Measurements from ENCODE around the gene CCR1. TPM values are rescaled to one million over a fixed set of nuclear protein-coding genes. Genes with fewer than 3 reads are reported as not detected.
"Not testable (repeated sequence)": the region's sequence is repeated elsewhere in the genome, so short reads cannot be mapped to it uniquely, and the experiment has no call there.

Gene CCR1
- total RNA-seq, 2 experiments from 2014 or later = 0.14 to 0.16 TPM

DNA sequence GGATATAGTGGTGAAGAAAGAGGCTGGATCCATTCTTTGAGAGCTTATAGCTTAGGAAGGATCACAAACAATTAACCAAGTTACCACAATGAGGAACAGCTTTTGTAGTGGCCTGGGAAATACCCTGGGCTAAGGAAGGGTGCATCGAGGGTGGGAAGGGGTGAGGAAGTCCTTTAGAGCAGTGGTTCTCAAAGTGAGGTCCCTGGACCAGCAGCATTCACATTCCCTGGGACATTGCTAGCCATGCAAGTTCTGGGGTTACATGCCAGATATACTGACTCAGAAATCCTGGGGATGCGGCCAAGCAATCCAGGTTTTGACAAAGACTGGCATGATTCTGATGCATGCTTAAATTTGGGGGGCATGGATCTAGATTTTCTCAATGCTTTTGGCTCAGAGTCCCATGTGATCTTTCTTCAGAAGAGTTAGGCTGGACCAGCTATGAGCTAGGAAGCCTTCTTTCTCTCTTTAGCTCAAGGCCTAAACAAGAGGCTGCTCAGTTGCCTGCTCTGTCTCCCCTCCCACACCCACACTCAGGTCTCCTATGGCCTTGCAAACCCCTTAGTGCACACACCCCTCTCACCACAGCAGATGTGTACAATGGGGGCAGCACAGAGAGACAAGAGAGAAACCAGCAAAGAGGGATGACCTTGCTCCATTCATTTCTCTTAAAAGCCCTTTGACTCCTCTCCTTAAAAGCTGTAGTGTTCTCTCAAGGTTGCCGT lies 1.8 kb upstream of the CCR1 start:
- no peak overlapping the region for H3K27ac Mint-ChIP-seq
- CTCF ChIA-PET = interaction anchor here (0.5 to 1.4 kb wide), 3 partner anchors 8 to 616 kb away, joined by 4 read pairs; no protein-coding TSS in a partner anchor
- POLR2A ChIA-PET = no interaction called here
- H3K27me3 Mint-ChIP-seq = no peaks in the 10 kb centered on the region
- DNase-seq (no peak), ATAC-seq (no peak)
- no peaks in the 10 kb centered on the region for H3K36me3 Mint-ChIP-seq (ENCODE audit: low read depth)
- H3K4me1 Mint-ChIP-seq = peaks cover 16% of the 10 kb centered on the region
- no peak overlapping the region for H3K4me3 Mint-ChIP-seq
- intact Hi-C loops (cut with DNase I, micrococcal nuclease) = loop anchor here (2.0 to 5.0 kb wide), 3 partner anchors 82 to 161 kb away; partner anchors contain the start of gene CCR5 (in 1 of the 2)
- H3K9me3 Mint-ChIP-seq (ENCODE audit: low read depth) = no peaks in the 10 kb centered on the region

DNA sequence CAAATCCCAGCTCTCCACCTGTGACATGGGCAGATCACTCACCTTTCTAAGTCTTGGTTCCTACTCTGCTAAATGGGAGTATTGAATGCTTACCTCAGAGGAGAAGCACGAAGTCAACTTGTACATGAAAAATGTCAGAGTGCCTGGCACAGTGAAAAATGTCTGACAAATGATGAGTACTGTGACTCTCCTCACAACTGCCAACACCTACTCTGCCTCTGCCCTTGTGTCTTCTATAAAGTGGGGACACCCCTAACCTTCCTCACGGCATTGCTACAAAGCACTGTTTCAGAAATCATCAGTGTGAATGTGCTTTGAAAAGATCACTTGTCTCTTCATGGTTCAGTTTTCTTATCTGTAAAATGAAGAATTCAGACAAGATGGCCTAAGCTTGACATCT lies 940 bp upstream of the CCR1 start:
- ChIA-PET CTCF (interaction anchor here (0.5 to 1.4 kb wide), 9 partner anchors 9 to 617 kb away, joined by 3 to 6 read pairs (median 4); partner anchors contain the start of gene CCR5), POLR2A (interaction anchor here (1.4 kb wide), 1 partner anchor 11 kb away, joined by 3 read pairs; no protein-coding TSS in a partner anchor)
- no peak for DNase-seq
- no peak overlapping the region for H3K27ac Mint-ChIP-seq
- H3K4me3 Mint-ChIP-seq = no peak overlapping the region
- intact Hi-C loops (cut with DNase I, micrococcal nuclease) = loop anchor here (2.0 to 5.0 kb wide), 3 partner anchors 83 to 162 kb away; partner anchors contain the start of gene CCR5 (in 1 of the 2)
- H3K4me1 Mint-ChIP-seq = peaks cover 16% of the 10 kb centered on the region
- ATAC-seq = no peak
- no peaks in the 10 kb centered on the region for H3K36me3 Mint-ChIP-seq (ENCODE audit: low read depth)
- no peaks in the 10 kb centered on the region for H3K9me3 Mint-ChIP-seq (ENCODE audit: low read depth)
- no peaks in the 10 kb centered on the region for H3K27me3 Mint-ChIP-seq

DNA sequence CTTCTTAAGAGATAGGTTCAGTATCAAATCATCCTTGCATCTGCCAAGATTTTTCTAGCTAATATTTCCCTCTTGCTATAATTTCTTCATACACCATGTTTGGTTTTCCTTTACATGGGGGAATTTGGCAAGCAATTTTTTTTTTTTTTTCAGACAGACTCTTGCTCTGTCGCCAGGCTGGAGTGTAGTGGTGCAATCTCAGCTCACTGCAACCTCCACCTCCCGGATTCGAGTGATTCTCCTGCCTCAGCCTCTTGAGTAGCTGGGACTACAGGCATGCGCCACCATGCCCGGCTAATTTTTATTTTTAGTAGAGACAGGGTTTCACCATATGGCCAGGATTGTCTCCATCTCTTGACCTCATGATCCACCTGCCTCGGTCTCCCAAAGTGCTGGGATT lies 599 bp downstream of the CCR1 start:
- CTCF ChIA-PET = interaction anchor here (0.6 to 1.4 kb wide), 5 partner anchors 10 to 469 kb away, joined by 3 to 9 read pairs (median 4); no protein-coding TSS in a partner anchor
- H3K36me3 Mint-ChIP-seq (ENCODE audit: low read depth); H3K27me3 Mint-ChIP-seq; ATAC-seq; H3K9me3 Mint-ChIP-seq (ENCODE audit: low read depth); H3K27ac Mint-ChIP-seq; DNase-seq; POLR2A ChIA-PET; H3K4me3 Mint-ChIP-seq: not testable (repeated sequence)
- peaks cover 16% of the 10 kb centered on the region for H3K4me1 Mint-ChIP-seq
- intact Hi-C loops (cut with DNase I, micrococcal nuclease) = loop anchor here (5.0 kb wide), 2 partner anchors 85 to 110 kb away; no protein-coding TSS in a partner anchor

DNA sequence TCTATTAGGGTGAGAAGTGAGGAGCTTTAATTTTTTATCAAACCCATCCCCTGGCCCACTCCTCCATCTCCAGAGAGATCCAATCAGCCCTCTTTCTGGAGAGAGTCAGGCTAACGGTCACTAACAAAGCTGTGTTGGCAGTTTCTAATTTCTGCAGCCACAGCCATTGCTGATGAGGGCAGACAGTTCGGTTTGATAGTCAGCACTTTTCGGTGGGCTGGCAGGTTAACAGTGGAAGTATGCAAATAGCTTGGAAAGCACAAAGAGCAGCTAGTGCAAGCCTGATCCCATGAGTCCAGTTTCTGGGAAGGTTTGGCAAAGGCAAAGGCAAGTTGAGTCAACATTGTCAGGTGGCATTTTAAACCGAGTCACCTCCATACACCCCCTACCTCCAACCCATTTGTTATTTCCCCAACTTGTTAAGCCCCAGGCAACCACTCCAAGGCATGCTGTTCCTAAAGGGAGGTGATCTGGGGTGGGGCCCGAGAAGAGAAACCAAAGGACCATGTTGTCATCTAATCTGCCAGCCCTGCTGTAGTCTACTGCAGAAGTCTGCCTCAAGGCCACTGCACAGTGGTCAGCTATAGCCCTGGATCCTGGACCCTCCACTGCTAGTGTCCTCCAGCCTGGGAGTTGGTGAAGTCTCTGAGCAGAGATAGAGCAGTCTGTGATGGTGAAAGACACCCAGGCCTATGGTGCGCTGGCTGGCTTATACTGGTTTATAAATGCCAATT lies 1.7 kb downstream of the CCR1 start:
- Mint-ChIP-seq H3K4me1 (peaks cover 16% of the 10 kb centered on the region), H3K27me3 (peaks cover 2% of the 10 kb centered on the region), H3K27ac (no peak overlapping the region), H3K36me3 (ENCODE audit: low read depth) (no peaks in the 10 kb centered on the region), H3K4me3 (no peak overlapping the region), H3K9me3 (ENCODE audit: low read depth) (no peaks in the 10 kb centered on the region)
- intact Hi-C loops (cut with DNase I, micrococcal nuclease) = loop anchor here (5.0 kb wide), 2 partner anchors 86 to 109 kb away; no protein-coding TSS in a partner anchor
- ATAC-seq (no peak), DNase-seq (no peak)
- CTCF ChIA-PET = interaction anchor here (2.0 kb wide), 1 partner anchor 172 kb away, joined by 8 read pairs; no protein-coding TSS in a partner anchor
- POLR2A ChIA-PET = no interaction called here

DNA sequence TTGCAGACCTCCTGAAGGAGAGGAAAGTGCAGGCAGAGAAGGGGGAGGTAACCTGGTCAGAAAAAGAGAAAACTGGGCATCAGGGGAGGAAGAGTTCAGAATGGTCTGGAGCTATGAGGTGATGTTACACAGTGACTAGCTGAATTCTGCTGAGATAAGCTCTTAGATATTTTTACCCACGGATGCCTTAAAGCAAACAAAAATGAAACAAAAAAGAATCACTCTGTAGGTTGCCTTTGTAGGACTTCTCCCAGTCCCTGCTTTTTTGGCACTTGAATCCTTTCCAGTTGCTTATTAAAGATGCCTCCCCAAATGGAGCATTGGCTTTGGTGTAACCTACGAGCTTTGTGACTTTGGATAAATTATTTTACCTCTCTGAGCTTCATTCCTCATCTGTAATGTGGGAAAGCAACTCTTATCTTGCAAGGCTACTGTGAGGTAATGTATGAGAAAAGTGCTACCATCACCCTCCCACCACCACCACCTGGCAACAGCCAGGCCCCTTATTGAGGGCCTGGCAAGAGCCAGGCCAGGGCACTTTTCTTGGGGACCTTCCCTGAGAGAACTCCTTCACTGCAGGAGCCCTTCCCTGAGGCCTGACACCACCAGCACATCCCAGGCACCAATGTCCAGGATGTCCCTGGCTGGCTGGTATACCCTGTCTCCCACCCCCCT lies 2.7 kb downstream of the CCR1 start:
- no peak for ATAC-seq
- H3K4me3 Mint-ChIP-seq = no peak overlapping the region
- intact Hi-C loops (cut with DNase I, micrococcal nuclease) = loop anchor here (5.0 kb wide), 2 partner anchors 87 to 108 kb away; no protein-coding TSS in a partner anchor
- CTCF ChIA-PET = interaction anchor here (0.6 to 2.0 kb wide), 2 partner anchors 8 to 173 kb away, joined by 3 to 8 read pairs; no protein-coding TSS in a partner anchor
- DNase-seq = no peak
- POLR2A ChIA-PET = no interaction called here
- H3K9me3 Mint-ChIP-seq (ENCODE audit: low read depth) = no peaks in the 10 kb centered on the region
- H3K27ac Mint-ChIP-seq = no peak overlapping the region
- H3K36me3 Mint-ChIP-seq (ENCODE audit: low read depth) = no peaks in the 10 kb centered on the region
- peaks cover 16% of the 10 kb centered on the region for H3K4me1 Mint-ChIP-seq
- peaks cover 2% of the 10 kb centered on the region for H3K27me3 Mint-ChIP-seq

DNA sequence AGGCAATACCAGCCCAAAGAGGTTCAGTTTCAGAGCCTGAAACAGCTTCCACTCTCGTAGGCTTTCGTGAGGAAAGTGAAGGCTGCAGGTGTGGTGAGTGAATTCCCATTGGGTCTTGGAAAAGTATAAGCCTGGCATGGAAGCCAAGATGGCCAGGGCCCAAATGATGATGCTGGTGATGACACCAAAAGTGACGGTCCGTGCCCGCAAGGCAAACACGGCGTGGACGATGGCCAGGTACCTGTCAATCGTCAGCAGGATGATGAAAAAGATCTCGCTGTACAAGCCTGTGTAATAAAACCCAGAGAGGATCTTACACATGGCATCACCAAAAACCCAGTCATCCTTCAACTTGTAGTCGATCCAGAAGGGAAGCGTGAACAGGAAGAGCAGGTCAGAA lies 4.4 kb downstream of the CCR1 start:
- no peak overlapping the region for H3K27ac Mint-ChIP-seq
- H3K36me3 Mint-ChIP-seq (ENCODE audit: low read depth) = no peaks in the 10 kb centered on the region
- no peak overlapping the region for H3K4me3 Mint-ChIP-seq
- H3K27me3 Mint-ChIP-seq = peaks cover 2% of the 10 kb centered on the region
- ChIA-PET POLR2A (no interaction called here), CTCF (no interaction called here)
- ATAC-seq = no peak
- DNase-seq = no peak
- H3K4me1 Mint-ChIP-seq = peaks cover 10% of the 10 kb centered on the region
- no peaks in the 10 kb centered on the region for H3K9me3 Mint-ChIP-seq (ENCODE audit: low read depth)
- intact Hi-C loops (cut with DNase I, micrococcal nuclease) = no loop called here

DNA sequence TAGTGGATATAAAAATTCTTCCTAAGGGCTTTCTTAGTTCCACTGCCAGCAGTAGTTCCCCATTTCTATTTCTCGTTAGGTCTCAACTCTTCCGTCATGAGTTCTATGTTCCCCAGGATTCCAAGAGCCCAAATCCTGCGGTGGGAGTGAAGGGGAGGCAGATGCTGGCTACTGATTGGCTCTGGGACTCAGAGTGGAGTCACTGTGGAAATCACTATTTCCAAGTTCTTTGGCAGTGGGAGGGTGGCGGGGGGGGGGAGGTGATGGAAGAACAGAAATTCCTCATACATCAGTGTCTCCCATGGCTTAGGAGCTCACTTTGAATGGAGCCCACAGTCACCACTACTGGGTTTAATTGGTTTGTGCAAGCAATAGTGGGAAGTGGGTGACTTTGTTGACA lies 5.6 kb downstream of the CCR1 start:
- ChIA-PET CTCF (no interaction called here), POLR2A (no interaction called here)
- H3K36me3 Mint-ChIP-seq (ENCODE audit: low read depth) = no peaks in the 10 kb centered on the region
- peaks cover 2% of the 10 kb centered on the region for H3K27me3 Mint-ChIP-seq
- intact Hi-C loops (cut with DNase I, micrococcal nuclease) = no loop called here
- no peaks in the 10 kb centered on the region for H3K4me1 Mint-ChIP-seq
- DNase-seq (no peak), ATAC-seq (no peak)
- H3K9me3 Mint-ChIP-seq (ENCODE audit: low read depth) = peaks cover 4% of the 10 kb centered on the region
- H3K27ac Mint-ChIP-seq = no peak overlapping the region
- H3K4me3 Mint-ChIP-seq = no peak overlapping the region

DNA sequence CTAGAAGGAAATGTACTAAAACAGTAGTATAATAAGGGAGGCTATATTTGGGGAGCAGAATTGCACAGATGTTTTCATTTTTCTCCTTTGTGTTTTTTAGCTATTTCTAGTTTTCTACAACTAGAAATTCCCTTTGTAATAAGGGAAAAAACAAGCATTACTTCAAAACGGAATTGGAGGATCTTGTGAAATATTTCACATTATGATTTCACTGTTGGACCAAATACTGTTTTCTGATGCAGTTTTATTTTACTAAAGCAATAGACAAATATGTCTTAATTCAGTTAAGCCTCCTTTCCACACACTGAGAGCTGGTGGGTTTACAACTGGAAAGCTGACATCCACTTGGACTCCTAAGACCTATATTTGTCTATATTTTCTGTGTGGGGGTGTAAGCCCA lies 7.3 kb downstream of the CCR1 start:
- no peak for ATAC-seq

DNA sequence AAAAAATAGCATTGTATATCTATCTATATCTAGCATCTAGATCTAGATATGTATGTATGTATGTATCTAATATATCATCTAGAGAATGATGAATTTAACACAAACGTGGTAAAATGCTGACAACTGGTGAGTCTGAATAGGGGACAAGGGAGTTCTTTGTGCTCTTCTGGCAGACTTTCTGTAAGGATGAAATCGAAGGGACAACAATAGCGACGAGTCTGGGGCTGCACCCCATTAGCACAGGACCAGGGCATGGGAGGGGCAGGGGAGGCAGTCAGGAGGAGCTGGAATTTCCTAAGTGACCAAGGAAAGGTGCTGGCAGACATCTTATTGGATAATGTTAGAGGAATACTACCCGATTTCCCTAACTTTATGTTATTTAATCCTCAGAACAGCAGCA lies 7.9 kb downstream of the CCR1 start:
- no peak overlapping the region for H3K27ac Mint-ChIP-seq
- H3K27me3 Mint-ChIP-seq = peaks cover 2% of the 10 kb centered on the region
- CTCF ChIA-PET = interaction anchor here (1.5 kb wide), 1 partner anchor 14 kb away, joined by 4 read pairs; no protein-coding TSS in a partner anchor
- no peaks in the 10 kb centered on the region for H3K4me1 Mint-ChIP-seq
- peaks cover 2% of the 10 kb centered on the region for H3K36me3 Mint-ChIP-seq (ENCODE audit: low read depth)
- H3K4me3 Mint-ChIP-seq = no peak overlapping the region
- peaks cover 7% of the 10 kb centered on the region for H3K9me3 Mint-ChIP-seq (ENCODE audit: low read depth)
- DNase-seq (no peak), ATAC-seq (no peak)
- POLR2A ChIA-PET = interaction anchor here (0.6 kb wide), 1 partner anchor 184 kb away, joined by 3 read pairs; no protein-coding TSS in a partner anchor
- intact Hi-C loops (cut with DNase I, micrococcal nuclease) = no loop called here

More for the DNA sequence above, 7.3 kb downstream of the CCR1 start:
- no peak for DNase-seq
- ChIA-PET CTCF (interaction anchor here (0.6 to 1.2 kb wide), 3 partner anchors 12 to 375 kb away, joined by 3 to 4 read pairs (median 4); no protein-coding TSS in a partner anchor), POLR2A (interaction anchor here (0.6 kb wide), 1 partner anchor 183 kb away, joined by 3 read pairs; no protein-coding TSS in a partner anchor)
- H3K36me3 Mint-ChIP-seq (ENCODE audit: low read depth) = no peaks in the 10 kb centered on the region
- intact Hi-C loops (cut with DNase I, micrococcal nuclease) = no loop called here
- H3K9me3 Mint-ChIP-seq (ENCODE audit: low read depth) = peaks cover 4% of the 10 kb centered on the region
- H3K27ac Mint-ChIP-seq = no peak overlapping the region
- no peaks in the 10 kb centered on the region for H3K4me1 Mint-ChIP-seq
- peaks cover 2% of the 10 kb centered on the region for H3K27me3 Mint-ChIP-seq
- H3K4me3 Mint-ChIP-seq = no peak overlapping the region

DNA sequence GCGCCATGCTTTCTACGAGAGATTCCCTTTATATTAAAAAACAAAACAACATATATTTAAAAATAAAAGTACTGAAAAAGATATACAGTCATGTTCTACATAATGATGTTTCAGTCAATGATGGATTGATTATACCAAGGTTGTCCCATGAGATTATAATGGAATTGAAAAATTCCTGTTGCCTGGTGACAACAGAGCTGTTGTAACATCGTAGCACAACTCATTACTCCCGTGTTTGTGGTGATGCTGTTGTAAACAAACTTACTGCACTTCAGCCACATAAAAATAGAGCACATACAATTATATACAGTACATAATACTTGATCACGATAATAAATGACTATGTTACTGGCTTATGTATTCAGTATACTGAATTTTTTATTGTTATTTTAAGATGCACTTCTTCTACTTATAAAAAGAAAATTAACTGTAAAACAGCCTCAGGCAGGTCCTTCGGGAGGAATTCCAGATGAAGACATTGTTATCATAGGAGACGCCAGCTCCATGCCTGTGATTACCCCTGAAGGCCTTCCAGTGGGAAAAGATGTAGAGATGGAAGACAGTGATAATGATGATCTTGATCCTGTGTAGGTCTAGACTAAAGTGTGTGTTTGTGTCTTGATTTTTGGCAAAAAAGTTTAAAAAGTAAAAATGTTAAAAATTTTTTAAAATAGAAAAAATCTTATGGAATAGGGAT lies 11.7 kb downstream of the CCR1 start:
- Mint-ChIP-seq H3K4me3 (no peak overlapping the region), H3K36me3 (ENCODE audit: low read depth) (peaks cover 12% of the 10 kb centered on the region), H3K9me3 (ENCODE audit: low read depth) (peaks cover 22% of the 10 kb centered on the region), H3K27ac (no peak overlapping the region), H3K27me3 (peaks cover 6% of the 10 kb centered on the region), H3K4me1 (no peaks in the 10 kb centered on the region)
- intact Hi-C loops (cut with DNase I, micrococcal nuclease) = no loop called here
- ChIA-PET POLR2A (no interaction called here), CTCF (interaction anchor here (1.0 to 2.7 kb wide), 2 partner anchors 12 to 18 kb away, joined by 3 to 9 read pairs; partner anchors contain the start of gene CCR1)
- DNase-seq = no peak
- ATAC-seq = no peak

Data from activated CD4-positive, alpha-beta T cell treated with anti-CD3 and anti-CD28 coated beads for 36 hours (primary cell).